GM23338 (cell line): ENCODE results near the gene PGBD4. TPM values are rescaled to one million over a fixed set of nuclear protein-coding genes. Genes with fewer than 3 reads are reported as not detected.

Experiments
- ATAC-seq: fragments of 200-7000 bp; cut with Tn5 transposase; 3 replicates; pipeline ENCODE4 v1.9.1; 2020
- DNase-seq: peaks from one replicate; pipeline ENCODE4 v3.0.0-alpha.2; 2015; ENCODE audit warnings: low spot score
- H2AFZ ChIP-seq: fragments of 200-600 bp; sonication (generic); 2 replicates; pipeline ENCODE4 v1.8.0; 2016; ENCODE audit warnings: antibody characterized with exemption, mild to moderate bottlenecking, moderate library complexity
- H3F3A ChIP-seq: fragments of 200-600 bp; sonication (generic); replicated peaks from 2 replicates; pipeline ENCODE4 v1.8.0; 2017; ENCODE audit warnings: antibody characterized with exemption, mixed run types, low read depth
- H3K27ac ChIP-seq: fragments of 200-600 bp; sonication (generic); 2 replicates; pipeline ENCODE4 v1.6.1; 2016; ENCODE audit warnings: low read depth
- H3K27me3 ChIP-seq: fragments of 200-600 bp; sonication (generic); 2 replicates; pipeline ENCODE4 v1.8.0; 2016; ENCODE audit warnings: mild to moderate bottlenecking, mixed run types, moderate library complexity; ENCODE audit not compliant: insufficient read depth
- H3K36me3 ChIP-seq: fragments of 200-600 bp; sonication (generic); 2 replicates; pipeline ENCODE4 v1.8.0; 2016; ENCODE audit warnings: mild to moderate bottlenecking; ENCODE audit not compliant: insufficient read depth
- H3K4me1 ChIP-seq: fragments of 200-600 bp; sonication (generic); 2 replicates; pipeline ENCODE4 v1.8.0; 2016; ENCODE audit warnings: mild to moderate bottlenecking, moderate library complexity; ENCODE audit not compliant: insufficient read depth
- H3K4me2 ChIP-seq: fragments of 200-600 bp; sonication (generic); 2 replicates; pipeline ENCODE4 v1.7.1; 2017; ENCODE audit warnings: mixed run types
- H3K4me3 ChIP-seq: fragments of 200-600 bp; sonication (generic); 2 replicates; pipeline ENCODE4 v1.6.1; 2016; ENCODE audit warnings: mixed run types
- H3K79me2 ChIP-seq: fragments of 200-600 bp; sonication (generic); replicated peaks from 2 replicates; pipeline ENCODE4 v1.8.0; 2017; ENCODE audit warnings: mild to moderate bottlenecking; ENCODE audit not compliant: insufficient read depth
- H3K9me2 ChIP-seq: fragments of 200-600 bp; sonication (generic); 2 replicates; pipeline ENCODE4 v1.8.0; 2017; ENCODE audit not compliant: insufficient read depth
- H4K20me1 ChIP-seq: fragments of 200-600 bp; sonication (generic); replicated peaks from 2 replicates; pipeline ENCODE4 v1.8.0; 2017; ENCODE audit warnings: mild to moderate bottlenecking; ENCODE audit not compliant: insufficient read depth
- H3K27ac Mint-ChIP-seq: 2 replicates; pipeline ENCODE4 v1.8.0; 2020; ENCODE audit warnings: inconsistent platforms, mild to moderate bottlenecking, moderate library complexity, mixed read lengths
- H3K27me3 Mint-ChIP-seq: 3 replicates; pipeline ENCODE4 v1.8.0; 2022; ENCODE audit warnings: low read depth, mild to moderate bottlenecking, moderate library complexity, mixed read lengths, inconsistent platforms; ENCODE audit not compliant: insufficient read depth, poor library complexity
- H3K36me3 Mint-ChIP-seq: 3 replicates; pipeline ENCODE4 v1.8.0; 2021; ENCODE audit warnings: low read depth, mild to moderate bottlenecking, inconsistent platforms, moderate library complexity, mixed read lengths
- H3K4me1 Mint-ChIP-seq: 3 replicates; pipeline ENCODE4 v1.8.0; 2020; ENCODE audit warnings: mild to moderate bottlenecking, inconsistent platforms, mixed read lengths
- H3K4me3 Mint-ChIP-seq: 3 replicates; pipeline ENCODE4 v1.8.0; 2021; ENCODE audit warnings: moderate library complexity, mild to moderate bottlenecking, inconsistent platforms, mixed read lengths
- H3K9me3 Mint-ChIP-seq: 3 replicates; pipeline ENCODE4 v1.8.0; 2020; ENCODE audit warnings: moderate library complexity, mild to moderate bottlenecking, inconsistent platforms, mixed read lengths
- CREB1 ChIP-seq: fragments of 250-450 bp; sonication (Bioruptor Pico); IDR thresholded peaks from 2 replicates; pipeline ENCODE4 v1.5.0; 2020; ENCODE audit warnings: low read depth, mild to moderate bottlenecking, moderate library complexity
- EZH2phosphoT487 ChIP-seq: fragments of 200-600 bp; sonication (generic); IDR thresholded peaks from one replicate; pipeline ENCODE4 v1.8.1; 2018; ENCODE audit warnings: antibody characterized with exemption; ENCODE audit not compliant: unreplicated experiment
- JUNB ChIP-seq: IDR thresholded peaks from one replicate; pipeline ENCODE4 v1.6.1; 2016; ENCODE audit warnings: antibody characterized with exemption; ENCODE audit not compliant: unreplicated experiment
- NANOG ChIP-seq: IDR thresholded peaks from 2 replicates; pipeline ENCODE4 v1.6.1; 2016; ENCODE audit warnings: antibody characterized with exemption, borderline replicate concordance
- STAT1 ChIP-seq: IDR thresholded peaks from one replicate; pipeline ENCODE4 v1.6.1; 2016; ENCODE audit warnings: antibody characterized with exemption; ENCODE audit not compliant: unreplicated experiment
- ZNF114 ChIP-seq: fragments of 250-450 bp; sonication (Bioruptor Pico); IDR thresholded peaks from 2 replicates; pipeline ENCODE4 v1.5.0; 2020; ENCODE audit warnings: mild to moderate bottlenecking, moderate library complexity
- ZNF331 ChIP-seq: fragments of 250-450 bp; sonication (Bioruptor Pico); IDR thresholded peaks from 2 replicates; pipeline ENCODE4 v1.5.0; 2020; ENCODE audit warnings: low read depth, mild to moderate bottlenecking, moderate library complexity
- polyA plus RNA-seq: library from polyadenylated mRNA; unstranded; fragments of >200 nt; fragmentation: Nextera tagmentation; extraction: Ambion mirVana; gene quantifications from 2 replicates; pipeline ENCODE4 v1.2.1, GENCODE V29; 2016
- total RNA-seq: library from RNA; depleted of rRNA; stranded (reverse); fragments of >200 nt; shearing (Covaris generic); gene quantifications from 2 replicates; pipeline ENCODE4 v1.2.3, GENCODE V29; 2014
- TF ChIP-seq, protein P1 (sequence below): IDR thresholded peaks from one replicate; pipeline ENCODE4 v1.6.1; 2018; ENCODE audit warnings: antibody characterized with exemption; ENCODE audit not compliant: unreplicated experiment
- TF ChIP-seq, protein P2 (sequence below): fragments of 250-450 bp; sonication (Bioruptor Pico); IDR thresholded peaks from 2 replicates; pipeline ENCODE4 v1.5.0; 2020; ENCODE audit warnings: mild to moderate bottlenecking, moderate library complexity
- TF ChIP-seq, protein P3 (sequence below): IDR thresholded peaks from 2 replicates; pipeline ENCODE4 v1.6.1; 2016; ENCODE audit warnings: antibody characterized with exemption

PGBD4 gene
- total and polyA plus RNA-seq, 2 experiments from 2014 or later: 0.50 to 0.66 TPM

DNA sequence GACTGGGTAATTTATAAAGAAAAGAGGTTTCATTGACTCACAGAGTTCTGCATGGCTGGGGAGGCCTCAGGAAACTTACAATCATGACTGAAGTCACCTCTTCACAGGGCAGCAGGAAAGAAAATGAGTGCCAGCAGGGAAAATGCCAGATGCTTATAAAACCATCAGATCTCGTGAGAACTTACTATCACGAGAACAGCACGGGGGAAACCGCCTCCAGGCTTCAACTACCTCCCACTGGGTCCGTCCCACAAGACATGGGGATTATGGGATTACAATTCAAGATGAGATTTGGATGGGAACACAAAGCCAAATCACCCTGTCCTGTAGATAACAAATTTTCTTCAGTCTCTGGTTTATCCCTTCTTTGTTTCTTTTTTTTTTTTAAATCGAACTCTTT lies 31.9 kb upstream of the PGBD4 start (continued):
- TF ChIP-seq, protein P1, sequence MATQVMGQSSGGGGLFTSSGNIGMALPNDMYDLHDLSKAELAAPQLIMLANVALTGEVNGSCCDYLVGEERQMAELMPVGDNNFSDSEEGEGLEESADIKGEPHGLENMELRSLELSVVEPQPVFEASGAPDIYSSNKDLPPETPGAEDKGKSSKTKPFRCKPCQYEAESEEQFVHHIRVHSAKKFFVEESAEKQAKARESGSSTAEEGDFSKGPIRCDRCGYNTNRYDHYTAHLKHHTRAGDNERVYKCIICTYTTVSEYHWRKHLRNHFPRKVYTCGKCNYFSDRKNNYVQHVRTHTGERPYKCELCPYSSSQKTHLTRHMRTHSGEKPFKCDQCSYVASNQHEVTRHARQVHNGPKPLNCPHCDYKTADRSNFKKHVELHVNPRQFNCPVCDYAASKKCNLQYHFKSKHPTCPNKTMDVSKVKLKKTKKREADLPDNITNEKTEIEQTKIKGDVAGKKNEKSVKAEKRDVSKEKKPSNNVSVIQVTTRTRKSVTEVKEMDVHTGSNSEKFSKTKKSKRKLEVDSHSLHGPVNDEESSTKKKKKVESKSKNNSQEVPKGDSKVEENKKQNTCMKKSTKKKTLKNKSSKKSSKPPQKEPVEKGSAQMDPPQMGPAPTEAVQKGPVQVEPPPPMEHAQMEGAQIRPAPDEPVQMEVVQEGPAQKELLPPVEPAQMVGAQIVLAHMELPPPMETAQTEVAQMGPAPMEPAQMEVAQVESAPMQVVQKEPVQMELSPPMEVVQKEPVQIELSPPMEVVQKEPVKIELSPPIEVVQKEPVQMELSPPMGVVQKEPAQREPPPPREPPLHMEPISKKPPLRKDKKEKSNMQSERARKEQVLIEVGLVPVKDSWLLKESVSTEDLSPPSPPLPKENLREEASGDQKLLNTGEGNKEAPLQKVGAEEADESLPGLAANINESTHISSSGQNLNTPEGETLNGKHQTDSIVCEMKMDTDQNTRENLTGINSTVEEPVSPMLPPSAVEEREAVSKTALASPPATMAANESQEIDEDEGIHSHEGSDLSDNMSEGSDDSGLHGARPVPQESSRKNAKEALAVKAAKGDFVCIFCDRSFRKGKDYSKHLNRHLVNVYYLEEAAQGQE: no peak
- no peak for TF ChIP-seq ZNF331 (CRISPR knock-in tag)
- TF ChIP-seq JUNB: no peak

DNA sequence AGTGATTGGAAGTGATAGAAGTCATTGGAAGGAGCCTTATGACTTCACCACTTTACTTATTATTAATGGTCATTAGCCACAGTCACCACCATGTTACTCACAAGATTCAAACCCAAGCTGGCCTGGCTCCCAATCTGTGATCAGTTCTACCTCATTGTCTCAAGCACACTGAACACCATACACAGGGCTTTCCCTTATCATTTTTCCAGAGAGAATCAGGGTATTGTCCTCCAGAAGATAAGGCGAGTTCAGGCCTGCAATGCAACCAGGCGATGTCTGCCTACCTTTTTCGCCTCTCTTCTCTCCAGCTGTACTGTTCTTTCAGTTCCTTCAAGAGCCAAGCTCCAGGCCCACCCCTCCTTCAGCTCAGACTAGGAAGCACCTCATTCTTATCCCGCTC lies 25.1 kb upstream of the PGBD4 start:
- no peak for DNase-seq
- H3K27me3 ChIP-seq: no peaks in the 10 kb centered on the region
- TF ChIP-seq, protein P2, sequence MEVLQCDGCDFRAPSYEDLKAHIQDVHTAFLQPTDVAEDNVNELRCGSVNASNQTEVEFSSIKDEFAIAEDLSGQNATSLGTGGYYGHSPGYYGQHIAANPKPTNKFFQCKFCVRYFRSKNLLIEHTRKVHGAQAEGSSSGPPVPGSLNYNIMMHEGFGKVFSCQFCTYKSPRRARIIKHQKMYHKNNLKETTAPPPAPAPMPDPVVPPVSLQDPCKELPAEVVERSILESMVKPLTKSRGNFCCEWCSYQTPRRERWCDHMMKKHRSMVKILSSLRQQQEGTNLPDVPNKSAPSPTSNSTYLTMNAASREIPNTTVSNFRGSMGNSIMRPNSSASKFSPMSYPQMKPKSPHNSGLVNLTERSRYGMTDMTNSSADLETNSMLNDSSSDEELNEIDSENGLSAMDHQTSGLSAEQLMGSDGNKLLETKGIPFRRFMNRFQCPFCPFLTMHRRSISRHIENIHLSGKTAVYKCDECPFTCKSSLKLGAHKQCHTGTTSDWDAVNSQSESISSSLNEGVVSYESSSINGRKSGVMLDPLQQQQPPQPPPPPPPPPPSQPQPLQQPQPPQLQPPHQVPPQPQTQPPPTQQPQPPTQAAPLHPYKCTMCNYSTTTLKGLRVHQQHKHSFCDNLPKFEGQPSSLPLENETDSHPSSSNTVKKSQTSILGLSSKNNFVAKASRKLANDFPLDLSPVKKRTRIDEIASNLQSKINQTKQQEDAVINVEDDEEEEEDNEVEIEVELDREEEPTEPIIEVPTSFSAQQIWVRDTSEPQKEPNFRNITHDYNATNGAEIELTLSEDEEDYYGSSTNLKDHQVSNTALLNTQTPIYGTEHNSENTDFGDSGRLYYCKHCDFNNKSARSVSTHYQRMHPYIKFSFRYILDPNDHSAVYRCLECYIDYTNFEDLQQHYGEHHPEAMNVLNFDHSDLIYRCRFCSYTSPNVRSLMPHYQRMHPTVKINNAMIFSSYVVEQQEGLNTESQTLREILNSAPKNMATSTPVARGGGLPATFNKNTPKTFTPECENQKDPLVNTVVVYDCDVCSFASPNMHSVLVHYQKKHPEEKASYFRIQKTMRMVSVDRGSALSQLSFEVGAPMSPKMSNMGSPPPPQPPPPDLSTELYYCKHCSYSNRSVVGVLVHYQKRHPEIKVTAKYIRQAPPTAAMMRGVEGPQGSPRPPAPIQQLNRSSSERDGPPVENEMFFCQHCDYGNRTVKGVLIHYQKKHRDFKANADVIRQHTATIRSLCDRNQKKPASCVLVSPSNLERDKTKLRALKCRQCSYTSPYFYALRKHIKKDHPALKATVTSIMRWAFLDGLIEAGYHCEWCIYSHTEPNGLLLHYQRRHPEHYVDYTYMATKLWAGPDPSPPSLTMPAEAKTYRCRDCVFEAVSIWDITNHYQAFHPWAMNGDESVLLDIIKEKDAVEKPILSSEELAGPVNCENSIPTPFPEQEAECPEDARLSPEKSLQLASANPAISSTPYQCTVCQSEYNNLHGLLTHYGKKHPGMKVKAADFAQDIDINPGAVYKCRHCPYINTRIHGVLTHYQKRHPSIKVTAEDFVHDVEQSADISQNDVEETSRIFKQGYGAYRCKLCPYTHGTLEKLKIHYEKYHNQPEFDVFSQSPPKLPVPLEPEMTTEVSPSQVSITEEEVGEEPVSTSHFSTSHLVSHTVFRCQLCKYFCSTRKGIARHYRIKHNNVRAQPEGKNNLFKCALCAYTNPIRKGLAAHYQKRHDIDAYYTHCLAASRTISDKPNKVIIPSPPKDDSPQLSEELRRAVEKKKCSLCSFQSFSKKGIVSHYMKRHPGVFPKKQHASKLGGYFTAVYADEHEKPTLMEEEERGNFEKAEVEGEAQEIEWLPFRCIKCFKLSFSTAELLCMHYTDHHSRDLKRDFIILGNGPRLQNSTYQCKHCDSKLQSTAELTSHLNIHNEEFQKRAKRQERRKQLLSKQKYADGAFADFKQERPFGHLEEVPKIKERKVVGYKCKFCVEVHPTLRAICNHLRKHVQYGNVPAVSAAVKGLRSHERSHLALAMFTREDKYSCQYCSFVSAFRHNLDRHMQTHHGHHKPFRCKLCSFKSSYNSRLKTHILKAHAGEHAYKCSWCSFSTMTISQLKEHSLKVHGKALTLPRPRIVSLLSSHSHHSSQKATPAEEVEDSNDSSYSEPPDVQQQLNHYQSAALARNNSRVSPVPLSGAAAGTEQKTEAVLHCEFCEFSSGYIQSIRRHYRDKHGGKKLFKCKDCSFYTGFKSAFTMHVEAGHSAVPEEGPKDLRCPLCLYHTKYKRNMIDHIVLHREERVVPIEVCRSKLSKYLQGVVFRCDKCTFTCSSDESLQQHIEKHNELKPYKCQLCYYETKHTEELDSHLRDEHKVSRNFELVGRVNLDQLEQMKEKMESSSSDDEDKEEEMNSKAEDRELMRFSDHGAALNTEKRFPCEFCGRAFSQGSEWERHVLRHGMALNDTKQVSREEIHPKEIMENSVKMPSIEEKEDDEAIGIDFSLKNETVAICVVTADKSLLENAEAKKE: no peak
- TF ChIP-seq, protein P3, sequence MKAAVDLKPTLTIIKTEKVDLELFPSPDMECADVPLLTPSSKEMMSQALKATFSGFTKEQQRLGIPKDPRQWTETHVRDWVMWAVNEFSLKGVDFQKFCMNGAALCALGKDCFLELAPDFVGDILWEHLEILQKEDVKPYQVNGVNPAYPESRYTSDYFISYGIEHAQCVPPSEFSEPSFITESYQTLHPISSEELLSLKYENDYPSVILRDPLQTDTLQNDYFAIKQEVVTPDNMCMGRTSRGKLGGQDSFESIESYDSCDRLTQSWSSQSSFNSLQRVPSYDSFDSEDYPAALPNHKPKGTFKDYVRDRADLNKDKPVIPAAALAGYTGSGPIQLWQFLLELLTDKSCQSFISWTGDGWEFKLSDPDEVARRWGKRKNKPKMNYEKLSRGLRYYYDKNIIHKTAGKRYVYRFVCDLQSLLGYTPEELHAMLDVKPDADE: no peak
- TF ChIP-seq STAT1: no peak
- TF ChIP-seq EZH2phosphoT487: no peak
- TF ChIP-seq ZNF114 (CRISPR knock-in tag): no peak
- no peak for TF ChIP-seq CREB1
- TF ChIP-seq NANOG: no peak
- no peak for TF ChIP-seq ZNF331 (CRISPR knock-in tag)
- no peak for TF ChIP-seq JUNB
- TF ChIP-seq, protein P1: no peak

More for the DNA sequence above, 25.1 kb upstream of the PGBD4 start:
- H3K4me2 ChIP-seq: no peak overlapping the region
- H3K9me2 ChIP-seq: no peaks in the 10 kb centered on the region
- Mint-ChIP-seq H3K9me3 (no peaks in the 10 kb centered on the region), H3K27ac (no peak overlapping the region), H3K27me3 (peaks cover 8% of the 10 kb centered on the region), H3K36me3 (no peaks in the 10 kb centered on the region), H3K4me1 (no peaks in the 10 kb centered on the region), H3K4me3 (no peak overlapping the region)
- H3K36me3 ChIP-seq: no peaks in the 10 kb centered on the region
- H3F3A ChIP-seq: no peaks in the 10 kb centered on the region
- no peak for ATAC-seq
- no peak overlapping the region for H3K4me3 ChIP-seq
- no peaks in the 10 kb centered on the region for H4K20me1 ChIP-seq
- H2AFZ ChIP-seq: no peak overlapping the region
- no peak overlapping the region for H3K27ac ChIP-seq
- no peaks in the 10 kb centered on the region for H3K4me1 ChIP-seq
- no peaks in the 10 kb centered on the region for H3K79me2 ChIP-seq
